ENCODE measurements around the gene TSHZ2. TPM values are rescaled to one million over a fixed set of nuclear protein-coding genes. Genes with fewer than 3 reads are reported as not detected.
"Not testable (repeated sequence)": the region's sequence is repeated elsewhere in the genome, so short reads cannot be mapped to it uniquely, and the experiment has no call there.

The TSHZ2 gene
- total RNA-seq, 1 experiment from 2014 or later, result 0.20 TPM

GRCh38 chr20:53428996-53429395, 456.8 kb downstream of the TSHZ2 start:
- CTCF ChIA-PET, result no interaction called here
- Mint-ChIP-seq H3K27me3 (ENCODE audit: low read depth) (no peaks in the 10 kb centered on the region), H3K4me1 (peaks cover 7% of the 10 kb centered on the region; the same call in 1 of the 2 replicates), H3K27ac (no peak overlapping the region), H3K9me3 (peaks cover 21% of the 10 kb centered on the region), H3K4me3 (no peak overlapping the region), H3K36me3 (no peaks in the 10 kb centered on the region)
- ATAC-seq, result no peak
- POLR2A ChIA-PET, result no interaction called here
- DNase-seq (ENCODE audit: low spot score), result no peak
- TF ChIP-seq SP1 (CRISPR knock-in tag; conservative IDR thresholded peaks at IDR 0.05) (no peak), TEAD4 (CRISPR knock-in tag; IDR thresholded peaks at IDR 0.05) (no peak), USF1 (CRISPR knock-in tag; IDR thresholded peaks at IDR 0.05) (no peak), ATF3 (CRISPR knock-in tag; conservative IDR thresholded peaks at IDR 0.05) (no peak), NFATC4 (CRISPR knock-in tag; IDR thresholded peaks at IDR 0.05) (no peak)

GRCh38 chr20:53434662-53435061, 462.5 kb downstream of the TSHZ2 start:
- H3K4me3 Mint-ChIP-seq, result no peak overlapping the region

GRCh38 chr20:53436927-53437326, 464.8 kb downstream of the TSHZ2 start:
- DNase-seq (ENCODE audit: low spot score); CTCF ChIA-PET; H3K4me1 Mint-ChIP-seq; H3K4me3 Mint-ChIP-seq; H3K27me3 Mint-ChIP-seq (ENCODE audit: low read depth); H3K36me3 Mint-ChIP-seq; ATAC-seq; POLR2A ChIA-PET; H3K27ac Mint-ChIP-seq: not testable (repeated sequence)
- H3K9me3 Mint-ChIP-seq, result peaks cover 11% of the 10 kb centered on the region; the same call in 1 of the 2 replicates

More at GRCh38 chr20:53434662-53435061, 462.5 kb downstream of the TSHZ2 start:
- no peak for TF ChIP-seq SOX15 (CRISPR knock-in tag; IDR thresholded peaks at IDR 0.05)
- POLR2A ChIA-PET, result interaction anchor here (0.5 kb wide), 1 partner anchor 12 kb away, joined by 3 read pairs; no protein-coding TSS in a partner anchor
- Mint-ChIP-seq H3K27ac (no peak overlapping the region), H3K4me1 (no peaks in the 10 kb centered on the region), H3K27me3 (ENCODE audit: low read depth) (no peaks in the 10 kb centered on the region), H3K9me3 (peaks cover 10% of the 10 kb centered on the region), H3K36me3 (no peaks in the 10 kb centered on the region)
- ATAC-seq (no peak), DNase-seq (ENCODE audit: low spot score) (no peak)
- CTCF ChIA-PET, result no interaction called here

- POLR2A ChIA-PET, result no interaction called here
Measured at GRCh38 chr20:53438368-53438767, 466.2 kb downstream of the TSHZ2 start.

GRCh38 chr20:53439046-53439445, 466.9 kb downstream of the TSHZ2 start:
- Mint-ChIP-seq H3K4me3 (no peak overlapping the region), H3K27me3 (ENCODE audit: low read depth) (no peaks in the 10 kb centered on the region), H3K4me1 (no peaks in the 10 kb centered on the region), H3K36me3 (no peaks in the 10 kb centered on the region), H3K9me3 (peaks cover 6% of the 10 kb centered on the region; the same call in 1 of the 2 replicates), H3K27ac (no peak overlapping the region)
- no peak for ATAC-seq
- DNase-seq (ENCODE audit: low spot score), result no peak
- POLR2A ChIA-PET, result no interaction called here
- CTCF ChIA-PET, result interaction anchor here (0.9 kb wide), 1 partner anchor 26 kb away, joined by 3 read pairs; no protein-coding TSS in a partner anchor
- no peak for TF ChIP-seq ZNF138 (CRISPR knock-in tag; conservative IDR thresholded peaks at IDR 0.05)
- TF ChIP-seq JAZF1 (CRISPR knock-in tag; IDR thresholded peaks at IDR 0.05), result no peak
- TF ChIP-seq CREB1 (CRISPR knock-in tag; IDR thresholded peaks at IDR 0.05), result no peak
- no peak for TF ChIP-seq CTCF (IDR thresholded peaks at IDR 0.05)
- no peak for TF ChIP-seq NFE2L1 (CRISPR knock-in tag; IDR thresholded peaks at IDR 0.05)
- TF ChIP-seq PRRX2 (CRISPR knock-in tag; IDR thresholded peaks at IDR 0.05), result no peak
- TF ChIP-seq OVOL2 (CRISPR knock-in tag; IDR thresholded peaks at IDR 0.05; ENCODE audit: borderline replicate concordance), result no peak
- no peak for TF ChIP-seq SOX15 (CRISPR knock-in tag; IDR thresholded peaks at IDR 0.05)
- TF ChIP-seq SMAD4 (CRISPR knock-in tag; IDR thresholded peaks at IDR 0.05), result no peak

More at GRCh38 chr20:53438368-53438767, 466.2 kb downstream of the TSHZ2 start:
- ATAC-seq, result no peak
- Mint-ChIP-seq H3K36me3 (no peaks in the 10 kb centered on the region), H3K9me3 (peaks cover 6% of the 10 kb centered on the region; the same call in 1 of the 2 replicates), H3K27ac (no peak overlapping the region), H3K27me3 (ENCODE audit: low read depth) (no peaks in the 10 kb centered on the region), H3K4me3 (no peak overlapping the region), H3K4me1 (no peaks in the 10 kb centered on the region)
- no peak for TF ChIP-seq KAT7 (CRISPR knock-in tag; IDR thresholded peaks at IDR 0.05; ENCODE audit: borderline replicate concordance)
- TF ChIP-seq USF2 (CRISPR knock-in tag; IDR thresholded peaks at IDR 0.05), result peak; percentile 30; the same call in 1 of the 2 replicates
- CTCF ChIA-PET, result interaction anchor here (0.5 kb wide), 1 partner anchor 100 kb away, joined by 4 read pairs; no protein-coding TSS in a partner anchor
- no peak for DNase-seq (ENCODE audit: low spot score)

All from WTC11 (cell line).